ENCODE measurements around the gene SETBP1. TPM values are rescaled to one million over a fixed set of nuclear protein-coding genes. Genes with fewer than 3 reads are reported as not detected.

Gene SETBP1
- total RNA-seq, 4 donors from 2014 or later, result 14.5 to 34.2 (median 19.3) TPM

DNA sequence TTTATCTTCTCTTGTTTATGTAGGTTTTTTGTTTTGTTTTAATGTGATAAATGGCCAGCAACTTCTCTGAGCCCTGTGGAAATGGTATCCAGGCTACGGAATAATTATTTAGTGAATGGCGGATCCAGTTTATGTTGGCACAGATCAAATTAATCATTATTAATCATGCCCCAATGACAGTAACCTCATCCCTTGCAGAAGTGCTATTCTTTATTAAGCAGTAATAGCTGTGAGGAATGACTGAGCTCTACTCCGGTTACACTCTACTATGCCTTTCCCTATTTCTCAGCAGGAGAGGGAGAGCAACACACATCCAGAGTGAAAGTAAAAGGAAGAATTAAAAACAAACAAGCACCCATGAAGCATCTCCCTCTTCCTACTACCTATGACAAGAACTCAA, 84.8 kb downstream of the SETBP1 start:
- ATAC-seq (ENCODE audit: low FRiP score), result no peak
- TF ChIP-seq, protein P1, sequence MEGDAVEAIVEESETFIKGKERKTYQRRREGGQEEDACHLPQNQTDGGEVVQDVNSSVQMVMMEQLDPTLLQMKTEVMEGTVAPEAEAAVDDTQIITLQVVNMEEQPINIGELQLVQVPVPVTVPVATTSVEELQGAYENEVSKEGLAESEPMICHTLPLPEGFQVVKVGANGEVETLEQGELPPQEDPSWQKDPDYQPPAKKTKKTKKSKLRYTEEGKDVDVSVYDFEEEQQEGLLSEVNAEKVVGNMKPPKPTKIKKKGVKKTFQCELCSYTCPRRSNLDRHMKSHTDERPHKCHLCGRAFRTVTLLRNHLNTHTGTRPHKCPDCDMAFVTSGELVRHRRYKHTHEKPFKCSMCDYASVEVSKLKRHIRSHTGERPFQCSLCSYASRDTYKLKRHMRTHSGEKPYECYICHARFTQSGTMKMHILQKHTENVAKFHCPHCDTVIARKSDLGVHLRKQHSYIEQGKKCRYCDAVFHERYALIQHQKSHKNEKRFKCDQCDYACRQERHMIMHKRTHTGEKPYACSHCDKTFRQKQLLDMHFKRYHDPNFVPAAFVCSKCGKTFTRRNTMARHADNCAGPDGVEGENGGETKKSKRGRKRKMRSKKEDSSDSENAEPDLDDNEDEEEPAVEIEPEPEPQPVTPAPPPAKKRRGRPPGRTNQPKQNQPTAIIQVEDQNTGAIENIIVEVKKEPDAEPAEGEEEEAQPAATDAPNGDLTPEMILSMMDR (IDR thresholded peaks at IDR 0.05), result no peak
- DNase-seq (ENCODE audit: low spot score), result no peak

DNA sequence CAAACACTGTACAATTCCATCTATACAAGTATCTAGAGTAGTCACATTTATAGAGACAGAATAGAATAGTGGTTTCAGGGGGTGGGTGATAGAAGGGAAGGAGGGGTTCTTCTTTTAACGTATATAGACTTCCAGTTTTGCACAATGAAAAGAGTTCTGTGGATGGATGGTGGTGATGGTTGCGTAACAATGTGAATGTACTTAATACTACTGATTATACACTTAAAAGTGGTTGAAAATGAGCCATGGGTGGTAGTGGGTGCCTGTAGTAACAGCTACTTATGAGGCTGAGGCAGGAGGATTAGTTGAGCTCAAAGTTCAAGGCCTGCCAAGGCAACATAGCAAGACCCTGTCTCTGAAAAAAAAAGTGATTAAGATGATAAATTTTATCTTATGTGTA, 85.8 kb downstream of the SETBP1 start:
- ATAC-seq (ENCODE audit: low FRiP score) (no peak), DNase-seq (ENCODE audit: low spot score) (no peak)
- TF ChIP-seq, protein P1 (IDR thresholded peaks at IDR 0.05), result no peak

DNA sequence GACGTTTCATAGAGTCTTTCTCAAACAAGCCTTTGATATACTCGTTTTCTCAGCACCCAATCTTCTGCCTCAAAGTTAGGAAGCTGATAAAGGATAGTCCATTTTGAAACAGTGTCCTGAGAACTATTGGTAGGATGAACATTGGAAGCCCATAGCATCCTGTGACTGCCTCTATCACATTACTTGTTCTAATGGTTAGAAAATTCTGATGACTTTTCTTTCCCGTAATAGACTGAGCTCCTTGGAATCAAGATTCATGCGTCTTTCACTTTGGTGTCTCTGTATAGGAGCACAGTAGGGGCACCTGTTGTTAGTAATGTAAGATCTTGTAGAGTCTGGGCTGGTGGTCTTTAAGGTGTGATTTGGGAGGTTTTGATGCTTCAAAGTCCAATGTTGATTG, 87.1 kb downstream of the SETBP1 start:
- DNase-seq (ENCODE audit: low spot score) (no peak), ATAC-seq (ENCODE audit: low FRiP score) (no peak)
- TF ChIP-seq, protein P1 (IDR thresholded peaks at IDR 0.05), result no peak

DNA sequence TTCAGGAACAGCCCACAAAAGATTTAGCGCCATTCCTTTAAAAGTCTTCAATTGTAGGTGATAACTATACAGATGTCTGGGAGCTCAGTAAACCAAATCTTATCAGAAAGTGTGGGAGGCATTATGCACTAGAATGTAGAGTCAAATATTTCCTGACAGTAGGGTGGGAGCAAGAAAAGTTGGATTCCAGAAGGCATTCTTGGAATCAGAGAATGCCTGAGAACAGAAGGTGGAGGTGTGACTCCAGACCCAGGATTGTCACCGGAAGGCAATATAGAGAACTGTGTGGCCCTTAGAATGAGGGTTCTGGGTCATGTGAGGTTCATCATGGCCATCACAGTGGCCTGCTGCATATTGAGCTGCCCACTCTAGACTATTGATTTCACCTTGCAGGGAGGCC, 90.0 kb downstream of the SETBP1 start:
- TF ChIP-seq, protein P1 (IDR thresholded peaks at IDR 0.05), result no peak
- ATAC-seq (ENCODE audit: low FRiP score) (no peak), DNase-seq (ENCODE audit: low spot score) (no peak)

DNA sequence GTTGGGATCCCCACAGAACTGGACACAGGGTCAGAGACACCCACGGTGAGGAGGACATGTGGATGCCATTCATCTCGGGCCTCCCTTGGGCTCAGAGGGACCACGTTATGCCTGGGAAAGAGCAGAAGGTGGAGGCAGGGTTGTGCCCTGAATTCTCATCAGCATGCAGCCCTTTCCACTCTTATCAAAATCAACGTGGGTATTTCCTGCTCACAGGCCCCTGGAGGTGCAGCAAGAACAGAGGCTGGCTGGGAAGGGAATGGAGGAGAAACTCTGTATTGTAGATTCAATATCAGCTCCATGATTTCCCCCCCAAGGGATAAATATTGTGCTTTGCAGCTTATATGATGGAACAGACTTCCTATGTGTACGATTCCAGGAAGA, 90.9 kb downstream of the SETBP1 start:
- DNase-seq (ENCODE audit: low spot score) (no peak), ATAC-seq (ENCODE audit: low FRiP score) (no peak)
- TF ChIP-seq, protein P1 (IDR thresholded peaks at IDR 0.05), result no peak

DNA sequence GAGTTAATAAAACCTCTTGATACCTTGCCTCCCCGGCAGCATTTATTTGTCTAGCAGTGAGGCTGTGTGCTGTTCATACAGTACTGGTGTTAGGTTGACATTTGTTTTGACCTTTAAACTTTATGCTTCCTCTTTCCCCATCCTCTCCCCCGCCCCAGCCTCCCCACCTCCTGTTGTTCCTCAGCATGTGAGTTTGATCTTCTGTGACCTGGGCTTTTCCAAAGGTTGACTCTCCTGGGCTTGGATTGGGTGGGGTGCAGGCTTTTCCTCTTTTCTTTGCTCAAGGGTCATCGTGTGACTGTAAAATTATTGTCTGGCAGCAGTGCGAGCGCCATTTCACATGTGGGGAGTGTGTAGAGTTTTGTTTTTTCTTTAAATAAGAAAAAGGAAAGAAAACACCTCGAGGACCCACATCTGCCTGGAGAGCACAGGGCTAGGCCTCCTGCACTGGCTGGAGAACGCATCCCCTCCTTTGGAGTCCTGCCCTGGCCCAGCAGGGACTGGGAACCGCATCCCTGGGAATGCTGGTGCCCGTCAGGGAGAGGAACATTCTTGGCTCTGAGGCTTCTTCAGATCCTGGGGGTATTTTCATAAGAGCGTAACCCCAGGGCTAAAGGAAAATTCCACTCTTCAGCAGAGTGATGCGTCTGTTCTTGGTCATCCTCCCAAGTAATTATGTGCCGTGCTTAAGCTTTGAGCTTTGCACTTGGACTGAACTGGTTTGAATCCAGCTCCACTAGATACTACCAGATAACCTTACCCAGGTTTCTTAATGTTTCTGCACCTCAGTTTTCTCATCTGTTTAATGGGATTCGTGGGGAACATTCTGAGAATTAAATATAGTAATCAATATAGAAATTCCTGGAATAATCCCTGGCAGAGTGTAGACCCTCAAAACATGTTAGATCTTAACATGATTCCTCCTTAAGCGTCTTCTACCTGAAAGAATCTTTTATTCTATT, 91.5 kb downstream of the SETBP1 start:
- DNase-seq (ENCODE audit: low spot score) (no peak), ATAC-seq (ENCODE audit: low FRiP score) (no peak)
- TF ChIP-seq, protein P1 (IDR thresholded peaks at IDR 0.05), result no peak

DNA sequence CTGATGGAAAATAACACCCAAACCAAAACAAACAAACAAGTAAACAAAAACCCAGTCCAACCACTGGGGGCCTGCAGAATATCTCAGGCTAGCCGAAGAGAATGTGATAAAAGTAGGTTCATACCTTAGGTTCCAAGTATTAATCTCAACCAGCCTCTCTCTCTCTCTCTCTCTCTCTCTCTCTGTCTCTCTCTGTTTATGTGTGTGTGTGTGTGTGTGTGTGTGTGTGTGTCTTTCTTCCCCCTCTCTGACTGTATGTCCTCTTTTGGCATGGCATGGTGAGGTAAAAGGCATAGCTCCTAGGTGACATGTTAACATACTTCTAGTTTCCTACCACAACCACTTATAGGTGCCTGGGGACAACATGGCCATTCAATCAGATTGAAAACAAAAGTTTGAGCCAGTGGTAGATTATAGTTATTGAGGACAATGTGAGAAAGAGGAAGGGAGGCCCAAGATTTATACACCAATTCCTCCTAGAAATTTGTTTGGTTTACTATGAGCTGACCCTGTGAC, 93.0 kb downstream of the SETBP1 start:
- no peak for DNase-seq (ENCODE audit: low spot score)
- ATAC-seq (ENCODE audit: low FRiP score), result no peak
- TF ChIP-seq, protein P1 (IDR thresholded peaks at IDR 0.05), result no peak

Measured in omental fat pad (tissue), 4 donors.